PFSK-1 (cell line): Measurements from ENCODE around the gene THAP10. TPM values are rescaled to one million over a fixed set of nuclear protein-coding genes. Genes with fewer than 3 reads are reported as not detected.

ENCODE experiments used
- FOXP2 ChIP-seq: optimal IDR thresholded peaks from 2 replicates; pipeline ENCODE3; 2011; ENCODE audit warnings: borderline replicate concordance, control low read depth, inconsistent platforms; ENCODE audit not compliant: insufficient read depth; ENCODE audit errors: extremely low read length, extremely low read depth
- POLR2AphosphoS5 ChIP-seq: IDR thresholded peaks from 2 replicates; pipeline ENCODE4 v1.6.1; 2012; ENCODE audit warnings: low read depth, mild to moderate bottlenecking, control low read depth, low read length, moderate library complexity
- SIN3A ChIP-seq: IDR thresholded peaks from 2 replicates; pipeline ENCODE4 v1.6.1; 2012; ENCODE audit warnings: mild to moderate bottlenecking, low read length, moderate library complexity, borderline replicate concordance; ENCODE audit not compliant: insufficient read depth
- TAF1 ChIP-seq: IDR thresholded peaks from 2 replicates; pipeline ENCODE4 v1.6.1; 2012; ENCODE audit warnings: low read length, control low read depth, borderline replicate concordance; ENCODE audit not compliant: insufficient read depth
- polyA plus RNA-seq: library from polyadenylated mRNA; unstranded; fragments of >200 nt; gene quantifications from one replicate; pipeline ENCODE4 v1.2.1, GENCODE V29; 2012; ENCODE audit warnings: low read depth, missing spikeins; ENCODE audit not compliant: insufficient read length
- TF ChIP-seq, protein P1 (sequence below), 2 experiments: IDR thresholded peaks; 2 replicates each; pipeline versions ENCODE4 v1.6.1 to v1.8.0; 2011 to 2012; ENCODE audit warnings: low read depth in 2 of 2, low read length in 2 of 2, control low read depth in 1 of 2, inconsistent platforms in 1 of 2, mild to moderate bottlenecking in 1 of 2, moderate library complexity in 1 of 2; ENCODE audit not compliant: insufficient read depth in 1 of 2

THAP10 gene
- polyA plus RNA-seq: 0.92 TPM

GRCh38 chr15:70892002-70892911, at the start of gene THAP10, which contains the start of gene LRRC49:
THAP10 (minus strand) TSS chr15:70892433; CDS start chr15:70892272, 161 bp downstream.
LRRC49 (plus strand) TSS chr15:70892826; CDS start chr15:70892895, 69 bp downstream.
- TF ChIP-seq TAF1 (no peak), FOXP2 (peak; percentile 48), SIN3A (no peak), POLR2AphosphoS5 (peak; percentile 57)
- TF ChIP-seq, protein P1, sequence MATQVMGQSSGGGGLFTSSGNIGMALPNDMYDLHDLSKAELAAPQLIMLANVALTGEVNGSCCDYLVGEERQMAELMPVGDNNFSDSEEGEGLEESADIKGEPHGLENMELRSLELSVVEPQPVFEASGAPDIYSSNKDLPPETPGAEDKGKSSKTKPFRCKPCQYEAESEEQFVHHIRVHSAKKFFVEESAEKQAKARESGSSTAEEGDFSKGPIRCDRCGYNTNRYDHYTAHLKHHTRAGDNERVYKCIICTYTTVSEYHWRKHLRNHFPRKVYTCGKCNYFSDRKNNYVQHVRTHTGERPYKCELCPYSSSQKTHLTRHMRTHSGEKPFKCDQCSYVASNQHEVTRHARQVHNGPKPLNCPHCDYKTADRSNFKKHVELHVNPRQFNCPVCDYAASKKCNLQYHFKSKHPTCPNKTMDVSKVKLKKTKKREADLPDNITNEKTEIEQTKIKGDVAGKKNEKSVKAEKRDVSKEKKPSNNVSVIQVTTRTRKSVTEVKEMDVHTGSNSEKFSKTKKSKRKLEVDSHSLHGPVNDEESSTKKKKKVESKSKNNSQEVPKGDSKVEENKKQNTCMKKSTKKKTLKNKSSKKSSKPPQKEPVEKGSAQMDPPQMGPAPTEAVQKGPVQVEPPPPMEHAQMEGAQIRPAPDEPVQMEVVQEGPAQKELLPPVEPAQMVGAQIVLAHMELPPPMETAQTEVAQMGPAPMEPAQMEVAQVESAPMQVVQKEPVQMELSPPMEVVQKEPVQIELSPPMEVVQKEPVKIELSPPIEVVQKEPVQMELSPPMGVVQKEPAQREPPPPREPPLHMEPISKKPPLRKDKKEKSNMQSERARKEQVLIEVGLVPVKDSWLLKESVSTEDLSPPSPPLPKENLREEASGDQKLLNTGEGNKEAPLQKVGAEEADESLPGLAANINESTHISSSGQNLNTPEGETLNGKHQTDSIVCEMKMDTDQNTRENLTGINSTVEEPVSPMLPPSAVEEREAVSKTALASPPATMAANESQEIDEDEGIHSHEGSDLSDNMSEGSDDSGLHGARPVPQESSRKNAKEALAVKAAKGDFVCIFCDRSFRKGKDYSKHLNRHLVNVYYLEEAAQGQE (IDR thresholded peaks at IDR 0.05; ENCODE audit: insufficient read depth in 1 of 2, low read depth in 2 of 2, low read length in 2 of 2): no peak

- TF ChIP-seq, protein P1 (IDR thresholded peaks at IDR 0.05; ENCODE audit: insufficient read depth in 1 of 2, low read depth in 2 of 2, low read length in 2 of 2): no peak
- no peak for TF ChIP-seq SIN3A
- TF ChIP-seq POLR2AphosphoS5: no peak
- no peak for TF ChIP-seq FOXP2
- no peak for TF ChIP-seq TAF1
Measured at GRCh38 chr15:70936326-70936725, 44.1 kb upstream of the THAP10 start.

DNA sequence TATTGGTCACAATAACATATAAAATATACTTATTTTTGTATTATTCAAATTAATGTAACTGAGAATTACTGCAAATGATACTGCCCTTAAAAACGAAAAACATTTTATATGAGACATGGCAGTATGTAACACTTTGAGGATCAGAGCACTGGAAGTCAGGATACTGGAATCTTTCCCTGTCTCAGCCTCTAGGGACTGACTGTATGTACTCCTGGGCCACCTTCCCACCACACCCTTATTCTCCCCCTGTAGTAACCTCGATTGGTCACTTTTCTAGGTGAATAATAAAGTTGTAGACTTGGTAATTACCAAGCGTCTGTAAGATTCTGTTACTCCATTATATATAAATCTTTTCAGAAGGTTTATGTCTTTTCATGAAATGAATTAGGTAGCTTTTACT, 43.4 kb upstream of the THAP10 start:
- TF ChIP-seq SIN3A (no peak), TAF1 (no peak), FOXP2 (no peak), POLR2AphosphoS5 (no peak)
- TF ChIP-seq, protein P1 (IDR thresholded peaks at IDR 0.05; ENCODE audit: insufficient read depth in 1 of 2, low read depth in 2 of 2, low read length in 2 of 2): no peak

- TF ChIP-seq SIN3A (no peak), TAF1 (no peak), FOXP2 (no peak), POLR2AphosphoS5 (no peak)
- TF ChIP-seq, protein P1 (IDR thresholded peaks at IDR 0.05; ENCODE audit: insufficient read depth in 1 of 2, low read depth in 2 of 2, low read length in 2 of 2): no peak
Measured at GRCh38 chr15:70933411-70933810, 41.2 kb upstream of the THAP10 start.
